GM12878 (cell line): ENCODE data around the gene OR13J1. TPM values are rescaled to one million over a fixed set of nuclear protein-coding genes. Genes with fewer than 3 reads are reported as not detected.

Experiments
- ATAC-seq: fragments of 200-7000 bp; cut with Tn5 transposase; 3 replicates; pipeline ENCODE4 v1.9.1; 2020; ENCODE audit warnings: mild to moderate bottlenecking, moderate library complexity
- BruUV-seq: library from RNA; stranded (reverse); fragments of 400-500 nt; replicated peaks from 2 replicates; lab custom pipeline; 2021; lab: Mats Ljungman, UMichigan
- CTCF ChIA-PET: fragments of 300-600 bp; sonication (Branson Sonifier 250); formaldehyde crosslinking; extraction: SDS; loops from one replicate; lab custom pipeline; 2021; ENCODE audit warnings: inconsistent platforms; lab: Yijun Ruan, JAX
- POLR2A ChIA-PET: fragments of 350-600 bp; formaldehyde crosslinking; extraction: SDS; loops from one replicate; lab custom pipeline; 2021; ENCODE audit warnings: inconsistent platforms; lab: Charles Lee
- RAD21 ChIA-PET: fragments of 300-600 bp; sonication (Branson Sonifier 250); formaldehyde crosslinking; loops from one replicate; lab custom pipeline; 2023; ENCODE audit warnings: antibody characterized with exemption; ENCODE audit not compliant: unreplicated experiment; lab: Charles Lee
- SMC1A ChIA-PET: fragments of 300-600 bp; sonication (Branson Sonifier 250); formaldehyde crosslinking; loops from one replicate; lab custom pipeline; 2023; ENCODE audit not compliant: unreplicated experiment, uncharacterized antibody; lab: Charles Lee
- DNase-seq: peaks from one replicate; pipeline ENCODE4 v3.0.0-alpha.2; 2011; ENCODE audit warnings: low read depth, low spot score
- FAIRE-seq: peaks from 3 replicates; lab custom pipeline; 2011; peaks lifted over from hg19 to GRCh38; lab: Jason Lieb, UNC
- H2AFZ ChIP-seq: 2 replicates; pipeline ENCODE4 v1.6.0; 2011; ENCODE audit warnings: low read depth, low read length, control low read depth; ENCODE audit not compliant: control insufficient read depth
- H3K27ac ChIP-seq: 2 replicates; pipeline ENCODE4 v1.5.1; 2011; ENCODE audit warnings: control low read depth; ENCODE audit not compliant: control insufficient read depth, insufficient read depth
- H3K27me3 ChIP-seq, 2 experiments: replicated peaks in 1 of 2; 2 replicates each; pipeline versions ENCODE4 v1.6.0 to v1.6.1; 2011; ENCODE audit warnings: low read length in 1 of 2; ENCODE audit not compliant: control insufficient read depth in 2 of 2, insufficient read depth in 2 of 2
- H3K36me3 ChIP-seq, 2 experiments: 2 replicates each; pipeline ENCODE4 v1.5.1; 2011; ENCODE audit warnings: low read length in 1 of 2; ENCODE audit not compliant: control insufficient read depth in 2 of 2, insufficient read depth in 2 of 2
- H3K4me1 ChIP-seq: 2 replicates; pipeline ENCODE4 v1.6.1; 2011; ENCODE audit warnings: mild to moderate bottlenecking, low read length, moderate library complexity, mixed read lengths; ENCODE audit not compliant: control insufficient read depth, insufficient read depth
- H3K4me2 ChIP-seq: 2 replicates; pipeline ENCODE4 v1.6.0; 2011; ENCODE audit warnings: control low read depth; ENCODE audit not compliant: control insufficient read depth, insufficient read depth
- H3K4me3 ChIP-seq: fragments of 200-600 bp; sonication (generic); 2 replicates; pipeline ENCODE4 v1.5.1; 2016
- H3K79me2 ChIP-seq: 2 replicates; pipeline ENCODE4 v1.6.0; 2011; ENCODE audit warnings: low read length; ENCODE audit not compliant: control insufficient read depth, insufficient read depth
- H3K9ac ChIP-seq: 2 replicates; pipeline ENCODE4 v1.8.0; 2011; ENCODE audit warnings: low read length, control low read depth, mixed read lengths; ENCODE audit not compliant: control insufficient read depth, insufficient read depth
- H3K9me3 ChIP-seq: replicated peaks from 3 replicates; pipeline ENCODE4 v1.5.1; 2011; ENCODE audit warnings: mild to moderate bottlenecking, low read length; ENCODE audit not compliant: control insufficient read depth, insufficient read depth
- H4K20me1 ChIP-seq: 2 replicates; pipeline ENCODE4 v1.6.0; 2011; ENCODE audit not compliant: control insufficient read depth, insufficient read depth
- ATF7 ChIP-seq: fragments of 450-650 bp; IDR thresholded peaks from 2 replicates; pipeline ENCODE4 v1.6.1; 2016; ENCODE audit warnings: low read depth, mild to moderate bottlenecking
- BACH1 ChIP-seq: fragments of 450-650 bp; IDR thresholded peaks from 2 replicates; pipeline ENCODE4 v1.6.1; 2017; ENCODE audit warnings: mild to moderate bottlenecking, borderline replicate concordance
- CREB1 ChIP-seq: IDR thresholded peaks from 2 replicates; pipeline ENCODE4 v1.6.1; 2012; ENCODE audit warnings: low read depth, mild to moderate bottlenecking, inconsistent platforms
- DPF2 ChIP-seq: fragments of 450-650 bp; IDR thresholded peaks from 2 replicates; pipeline ENCODE4 v1.6.1; 2017; ENCODE audit warnings: mild to moderate bottlenecking
- ETV6 ChIP-seq, 2 experiments: fragments of 450-650 bp in 1 of 2; IDR thresholded peaks in 1 of 2; conservative IDR thresholded peaks in 1 of 2; 2 replicates each; pipeline ENCODE4 v1.6.1; 2014; ENCODE audit warnings: antibody characterized with exemption in 1 of 2, borderline replicate concordance in 1 of 2, low read depth in 1 of 2, mild to moderate bottlenecking in 1 of 2, moderate library complexity in 1 of 2
- IKZF2 ChIP-seq, 2 experiments: fragments of 450-650 bp; IDR thresholded peaks; 2 replicates each; pipeline ENCODE4 v1.6.1; 2017; ENCODE audit warnings: mild to moderate bottlenecking in 2 of 2, moderate library complexity in 2 of 2
- NFYA ChIP-seq: IDR thresholded peaks from 2 replicates; pipeline ENCODE4 v1.6.1; 2011; ENCODE audit warnings: low read depth, mild to moderate bottlenecking, low read length, improper control_type of control experiment, borderline replicate concordance
- NRF1 ChIP-seq: conservative IDR thresholded peaks from 2 replicates; pipeline ENCODE4 v1.6.1; 2011; ENCODE audit warnings: mild to moderate bottlenecking, low read depth, low read length, improper control_type of control experiment
- RB1 ChIP-seq: fragments of 450-650 bp; formaldehyde crosslinking; IDR thresholded peaks from 2 replicates; pipeline ENCODE4 v1.6.1; 2017; ENCODE audit warnings: mild to moderate bottlenecking, borderline replicate concordance
- SMARCA5 ChIP-seq: fragments of 450-650 bp; IDR thresholded peaks from 2 replicates; pipeline ENCODE4 v1.6.1; 2017; ENCODE audit warnings: mild to moderate bottlenecking
- SPI1 ChIP-seq: IDR thresholded peaks from 2 replicates; pipeline ENCODE4 v1.6.1; 2011; ENCODE audit warnings: low read depth, mild to moderate bottlenecking, low read length, moderate library complexity, borderline replicate concordance; ENCODE audit not compliant: insufficient read depth
- WGBS: methylation state at CpG from one replicate; pipeline ENCODE4 v1.1.6; 2016; ENCODE audit warnings: low lambda C conversion rate; ENCODE audit not compliant: insufficient replicate concordance, insufficient coverage; ENCODE audit errors: missing lambda C conversion rate; 5-methylcytosine and 5-hydroxymethylcytosine counted together
- in situ Hi-C: fragments of 300-500 bp; cut with MboI; formaldehyde crosslinking; loops from 9 replicates; pipeline ENCODE4 v1.14.3; 2018; ENCODE audit warnings: mixed read lengths
- intact Hi-C: fragments of 100-400 bp; cut with micrococcal nuclease; formaldehyde crosslinking; loops from one replicate; pipeline ENCODE4 v1.14.2; 2022; ENCODE audit not compliant: unreplicated experiment
- polyA plus RNA-seq, 11 experiments: library from polyadenylated mRNA; depleted of rRNA in 4 of 11; unstranded in 6 of 11; stranded (reverse) in 5 of 11; fragments of >200 nt; fragmentation: Nextera tagmentation in 4 of 11; fragmentation: Illumina TruSeq in 1 of 11; extraction: Ambion mirVana in 4 of 11; extraction: Trizol in 1 of 11; gene quantifications; 1 replicate in 1 of 11; 2 replicates in 10 of 11; pipeline versions ENCODE4 v1.2.1 to v1.2.3, GENCODE V29; 2011 to 2016; ENCODE audit warnings: inconsistent platforms in 2 of 11, missing spikeins in 2 of 11, low read depth in 1 of 11
- total RNA-seq, 4 experiments: library from RNA; depleted of rRNA in 3 of 4; stranded (reverse); fragments of >200 nt in 3 of 4; fragmentation: Illumina TruSeq in 1 of 4; extraction: Trizol in 1 of 4; gene quantifications; 2 replicates each; pipeline versions ENCODE4 v1.2.1 to v1.2.3, GENCODE V29; 2013 to 2021
- TF ChIP-seq, protein P1 (sequence below): fragments of 450-650 bp; IDR thresholded peaks from 2 replicates; pipeline ENCODE4 v1.6.1; 2018; ENCODE audit warnings: mild to moderate bottlenecking, low read depth, moderate library complexity; ENCODE audit not compliant: partially characterized antibody
- TF ChIP-seq, protein P2 (sequence below): fragments of 450-650 bp; IDR thresholded peaks from 2 replicates; pipeline ENCODE4 v1.6.1; 2016; ENCODE audit warnings: mild to moderate bottlenecking
- TF ChIP-seq, protein P3 (sequence below): fragments of 450-650 bp; formaldehyde crosslinking; IDR thresholded peaks from 2 replicates; pipeline ENCODE4 v1.4.0; 2022; ENCODE audit warnings: mild to moderate bottlenecking, moderate library complexity

Gene OR13J1
- total and polyA plus RNA-seq, 10 of the 15 experiments (the other 5 are each of a cell fraction or from before 2014, with no cell fraction given) = not detected

DNA sequence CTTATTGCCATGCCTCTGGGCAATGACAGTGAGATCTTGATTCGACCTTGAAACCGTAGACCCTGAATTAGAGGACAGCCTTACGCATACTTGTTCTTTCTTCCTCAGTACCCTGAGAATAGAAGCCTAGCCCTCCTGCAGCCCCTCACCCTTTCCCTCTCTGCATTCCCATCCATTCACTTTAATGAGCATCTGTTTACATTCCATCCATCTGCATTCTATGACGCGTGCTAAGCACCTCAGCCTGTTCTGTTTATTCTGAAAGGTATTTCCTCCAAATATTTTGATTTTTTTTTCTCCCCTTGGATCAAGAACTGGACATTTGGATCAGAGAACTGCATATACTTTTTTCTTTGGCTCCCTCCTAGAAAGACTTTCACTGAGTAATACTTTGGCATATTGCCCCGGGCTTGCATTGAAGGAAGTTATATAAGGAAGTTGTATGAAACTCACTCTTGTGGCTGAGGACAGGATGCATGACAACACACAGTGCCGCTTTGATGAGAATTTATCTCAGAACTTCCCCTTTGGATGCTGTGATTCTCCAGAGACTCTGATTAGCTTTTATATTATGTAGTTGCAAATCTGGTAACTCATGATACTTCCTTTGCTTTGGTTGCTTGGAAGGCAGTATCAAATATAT is 25.5 kb downstream of the OR13J1 start (continued):
- TF ChIP-seq, protein P1, sequence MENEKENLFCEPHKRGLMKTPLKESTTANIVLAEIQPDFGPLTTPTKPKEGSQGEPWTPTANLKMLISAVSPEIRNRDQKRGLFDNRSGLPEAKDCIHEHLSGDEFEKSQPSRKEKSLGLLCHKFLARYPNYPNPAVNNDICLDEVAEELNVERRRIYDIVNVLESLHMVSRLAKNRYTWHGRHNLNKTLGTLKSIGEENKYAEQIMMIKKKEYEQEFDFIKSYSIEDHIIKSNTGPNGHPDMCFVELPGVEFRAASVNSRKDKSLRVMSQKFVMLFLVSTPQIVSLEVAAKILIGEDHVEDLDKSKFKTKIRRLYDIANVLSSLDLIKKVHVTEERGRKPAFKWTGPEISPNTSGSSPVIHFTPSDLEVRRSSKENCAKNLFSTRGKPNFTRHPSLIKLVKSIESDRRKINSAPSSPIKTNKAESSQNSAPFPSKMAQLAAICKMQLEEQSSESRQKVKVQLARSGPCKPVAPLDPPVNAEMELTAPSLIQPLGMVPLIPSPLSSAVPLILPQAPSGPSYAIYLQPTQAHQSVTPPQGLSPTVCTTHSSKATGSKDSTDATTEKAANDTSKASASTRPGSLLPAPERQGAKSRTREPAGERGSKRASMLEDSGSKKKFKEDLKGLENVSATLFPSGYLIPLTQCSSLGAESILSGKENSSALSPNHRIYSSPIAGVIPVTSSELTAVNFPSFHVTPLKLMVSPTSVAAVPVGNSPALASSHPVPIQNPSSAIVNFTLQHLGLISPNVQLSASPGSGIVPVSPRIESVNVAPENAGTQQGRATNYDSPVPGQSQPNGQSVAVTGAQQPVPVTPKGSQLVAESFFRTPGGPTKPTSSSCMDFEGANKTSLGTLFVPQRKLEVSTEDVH = no peak
- TF ChIP-seq SPI1 = peak; percentile 20; the same call in 1 of the 2 replicates
- no peak for TF ChIP-seq NRF1
- 0 out of 2 replicates have a peak, but pooled peaks have one; percentile 45 for TF ChIP-seq SMARCA5
- no peak for TF ChIP-seq NFYA
- TF ChIP-seq DPF2 = 0 out of 2 replicates have a peak, but pooled peaks have one; percentile 20
- peak; percentile 51; the same call in 1 of the 2 replicates for TF ChIP-seq ATF7
- TF ChIP-seq, all 136 proteins: peak for 20

DNA sequence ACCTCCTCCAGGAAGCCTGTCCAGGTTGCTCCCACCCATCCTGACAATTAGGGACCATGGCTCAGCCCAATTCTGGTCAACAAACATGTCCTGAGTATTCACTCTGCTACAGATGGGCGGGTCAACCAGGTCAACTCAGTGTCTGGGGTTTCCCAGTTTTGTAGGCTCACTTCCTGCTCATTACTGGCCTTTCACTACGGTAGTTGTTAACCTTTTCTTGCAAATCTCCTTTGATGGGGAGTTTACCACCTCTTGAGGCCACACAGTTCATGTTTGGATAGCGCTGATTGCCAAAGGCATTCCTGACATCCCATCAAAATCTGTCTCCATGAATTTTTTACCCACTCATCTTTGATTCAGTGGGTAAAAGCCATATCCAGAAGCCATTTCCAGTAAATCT is 27.4 kb downstream of the OR13J1 start:
- RAD21 ChIA-PET = interaction anchor here (0.9 to 4.7 kb wide), 4 partner anchors 9 to 39 kb away, joined by 3 to 41 read pairs (median 4); no protein-coding TSS in a partner anchor
- FAIRE-seq = peak; percentile 62
- Histone ChIP-seq H4K20me1 (no peaks in the 10 kb centered on the region), H3K9me3 (no peaks in the 10 kb centered on the region), H3K36me3 (no peaks in the 10 kb centered on the region), H3K4me2 (peak overlapping the region; percentile 67), H3K27me3 (no peaks in the 10 kb centered on the region), H3K4me3 (no peak overlapping the region), H2AFZ (peak overlapping the region; percentile 52), H3K9ac (no peak overlapping the region), H3K27ac (peak overlapping the region; percentile 75), H3K4me1 (peaks cover 73% of the 10 kb centered on the region), H3K79me2 (no peaks in the 10 kb centered on the region)
- BruUV-seq = no TSS peak
- SMC1A ChIA-PET = interaction anchor here (0.7 to 7.9 kb wide), 3 partner anchors 9 to 40 kb away, joined by 3 to 118 read pairs (median 3); no protein-coding TSS in a partner anchor
- POLR2A ChIA-PET = interaction anchor here (0.6 to 8.0 kb wide), 3 partner anchors 9 to 414 kb away, joined by 8 to 80 read pairs (median 9); partner anchors contain the start of gene SPAG8
- peak; percentile 90 for ATAC-seq
- DNase-seq = peak; percentile 61
- in situ Hi-C loops = no loop called here
- CTCF ChIA-PET = interaction anchor here (0.7 to 5.4 kb wide), 6 partner anchors 9 to 30 kb away, joined by 3 to 49 read pairs (median 4); partner anchors contain the start of genes FAM221B, HINT2, SPAG8 and TMEM8B
- intact Hi-C loops = loop anchor here (1.0 kb wide), 1 partner anchor 8 kb away; no protein-coding TSS in a partner anchor
- WGBS = 22% methylated on average over 3 of the region's 3 CpGs
- no peak for TF ChIP-seq RB1
- TF ChIP-seq CREB1 = 0 out of 2 replicates have a peak, but pooled peaks have one; percentile 24
- TF ChIP-seq BACH1 = no peak
- TF ChIP-seq, protein P2, sequence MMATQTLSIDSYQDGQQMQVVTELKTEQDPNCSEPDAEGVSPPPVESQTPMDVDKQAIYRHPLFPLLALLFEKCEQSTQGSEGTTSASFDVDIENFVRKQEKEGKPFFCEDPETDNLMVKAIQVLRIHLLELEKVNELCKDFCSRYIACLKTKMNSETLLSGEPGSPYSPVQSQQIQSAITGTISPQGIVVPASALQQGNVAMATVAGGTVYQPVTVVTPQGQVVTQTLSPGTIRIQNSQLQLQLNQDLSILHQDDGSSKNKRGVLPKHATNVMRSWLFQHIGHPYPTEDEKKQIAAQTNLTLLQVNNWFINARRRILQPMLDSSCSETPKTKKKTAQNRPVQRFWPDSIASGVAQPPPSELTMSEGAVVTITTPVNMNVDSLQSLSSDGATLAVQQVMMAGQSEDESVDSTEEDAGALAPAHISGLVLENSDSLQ = peak; percentile 15; the same call in 1 of the 2 replicates
- peak in 1 of 2 experiments; percentile 38; a peak in 1 of 4 replicates for TF ChIP-seq ETV6 (conservative IDR thresholded peaks at IDR 0.05 in 1 of 2, IDR thresholded peaks at IDR 0.05 in 1 of 2; ENCODE audit: borderline replicate concordance in 1 of 2, low read depth in 1 of 2)
- TF ChIP-seq IKZF2 (IDR thresholded peaks at IDR 0.05) = peak; percentile 69 to 70; a peak in 2 of 4 replicates
- TF ChIP-seq, protein P3, sequence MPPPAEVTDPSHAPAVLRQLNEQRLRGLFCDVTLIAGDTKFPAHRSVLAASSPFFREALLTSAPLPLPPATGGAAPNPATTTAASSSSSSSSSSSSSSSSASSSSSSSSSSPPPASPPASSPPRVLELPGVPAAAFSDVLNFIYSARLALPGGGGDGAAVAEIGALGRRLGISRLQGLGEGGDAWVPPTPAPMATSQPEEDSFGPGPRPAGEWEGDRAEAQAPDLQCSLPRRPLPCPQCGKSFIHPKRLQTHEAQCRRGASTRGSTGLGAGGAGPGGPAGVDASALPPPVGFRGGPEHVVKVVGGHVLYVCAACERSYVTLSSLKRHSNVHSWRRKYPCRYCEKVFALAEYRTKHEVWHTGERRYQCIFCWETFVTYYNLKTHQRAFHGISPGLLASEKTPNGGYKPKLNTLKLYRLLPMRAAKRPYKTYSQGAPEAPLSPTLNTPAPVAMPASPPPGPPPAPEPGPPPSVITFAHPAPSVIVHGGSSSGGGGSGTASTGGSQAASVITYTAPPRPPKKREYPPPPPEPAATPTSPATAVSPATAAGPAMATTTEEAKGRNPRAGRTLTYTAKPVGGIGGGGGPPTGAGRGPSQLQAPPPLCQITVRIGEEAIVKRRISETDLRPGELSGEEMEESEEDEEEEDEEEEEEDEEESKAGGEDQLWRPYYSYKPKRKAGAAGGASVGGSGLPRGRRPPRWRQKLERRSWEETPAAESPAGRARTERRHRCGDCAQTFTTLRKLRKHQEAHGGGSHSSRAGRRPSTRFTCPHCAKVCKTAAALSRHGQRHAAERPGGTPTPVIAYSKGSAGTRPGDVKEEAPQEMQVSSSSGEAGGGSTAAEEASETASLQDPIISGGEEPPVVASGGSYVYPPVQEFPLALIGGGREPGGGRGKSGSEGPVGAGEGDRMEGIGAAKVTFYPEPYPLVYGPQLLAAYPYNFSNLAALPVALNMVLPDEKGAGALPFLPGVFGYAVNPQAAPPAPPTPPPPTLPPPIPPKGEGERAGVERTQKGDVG (CRISPR knock-in tag) = no peak
